HG03103 (cell line): Measurements from ENCODE around the gene ROBO3.

Experiments used
- ATAC-seq: cut with Tn5 transposase; IDR thresholded peaks from one replicate; pipeline ENCODE4 v1.9.1; 2021; ENCODE audit warnings: low read depth; ENCODE audit not compliant: unreplicated experiment

The ROBO3 gene, protein sequence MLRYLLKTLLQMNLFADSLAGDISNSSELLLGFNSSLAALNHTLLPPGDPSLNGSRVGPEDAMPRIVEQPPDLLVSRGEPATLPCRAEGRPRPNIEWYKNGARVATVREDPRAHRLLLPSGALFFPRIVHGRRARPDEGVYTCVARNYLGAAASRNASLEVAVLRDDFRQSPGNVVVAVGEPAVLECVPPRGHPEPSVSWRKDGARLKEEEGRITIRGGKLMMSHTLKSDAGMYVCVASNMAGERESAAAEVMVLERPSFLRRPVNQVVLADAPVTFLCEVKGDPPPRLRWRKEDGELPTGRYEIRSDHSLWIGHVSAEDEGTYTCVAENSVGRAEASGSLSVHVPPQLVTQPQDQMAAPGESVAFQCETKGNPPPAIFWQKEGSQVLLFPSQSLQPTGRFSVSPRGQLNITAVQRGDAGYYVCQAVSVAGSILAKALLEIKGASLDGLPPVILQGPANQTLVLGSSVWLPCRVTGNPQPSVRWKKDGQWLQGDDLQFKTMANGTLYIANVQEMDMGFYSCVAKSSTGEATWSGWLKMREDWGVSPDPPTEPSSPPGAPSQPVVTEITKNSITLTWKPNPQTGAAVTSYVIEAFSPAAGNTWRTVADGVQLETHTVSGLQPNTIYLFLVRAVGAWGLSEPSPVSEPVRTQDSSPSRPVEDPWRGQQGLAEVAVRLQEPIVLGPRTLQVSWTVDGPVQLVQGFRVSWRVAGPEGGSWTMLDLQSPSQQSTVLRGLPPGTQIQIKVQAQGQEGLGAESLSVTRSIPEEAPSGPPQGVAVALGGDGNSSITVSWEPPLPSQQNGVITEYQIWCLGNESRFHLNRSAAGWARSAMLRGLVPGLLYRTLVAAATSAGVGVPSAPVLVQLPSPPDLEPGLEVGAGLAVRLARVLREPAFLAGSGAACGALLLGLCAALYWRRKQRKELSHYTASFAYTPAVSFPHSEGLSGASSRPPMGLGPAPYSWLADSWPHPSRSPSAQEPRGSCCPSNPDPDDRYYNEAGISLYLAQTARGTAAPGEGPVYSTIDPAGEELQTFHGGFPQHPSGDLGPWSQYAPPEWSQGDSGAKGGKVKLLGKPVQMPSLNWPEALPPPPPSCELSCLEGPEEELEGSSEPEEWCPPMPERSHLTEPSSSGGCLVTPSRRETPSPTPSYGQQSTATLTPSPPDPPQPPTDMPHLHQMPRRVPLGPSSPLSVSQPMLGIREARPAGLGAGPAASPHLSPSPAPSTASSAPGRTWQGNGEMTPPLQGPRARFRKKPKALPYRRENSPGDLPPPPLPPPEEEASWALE (N-terminal part only)

DNA sequence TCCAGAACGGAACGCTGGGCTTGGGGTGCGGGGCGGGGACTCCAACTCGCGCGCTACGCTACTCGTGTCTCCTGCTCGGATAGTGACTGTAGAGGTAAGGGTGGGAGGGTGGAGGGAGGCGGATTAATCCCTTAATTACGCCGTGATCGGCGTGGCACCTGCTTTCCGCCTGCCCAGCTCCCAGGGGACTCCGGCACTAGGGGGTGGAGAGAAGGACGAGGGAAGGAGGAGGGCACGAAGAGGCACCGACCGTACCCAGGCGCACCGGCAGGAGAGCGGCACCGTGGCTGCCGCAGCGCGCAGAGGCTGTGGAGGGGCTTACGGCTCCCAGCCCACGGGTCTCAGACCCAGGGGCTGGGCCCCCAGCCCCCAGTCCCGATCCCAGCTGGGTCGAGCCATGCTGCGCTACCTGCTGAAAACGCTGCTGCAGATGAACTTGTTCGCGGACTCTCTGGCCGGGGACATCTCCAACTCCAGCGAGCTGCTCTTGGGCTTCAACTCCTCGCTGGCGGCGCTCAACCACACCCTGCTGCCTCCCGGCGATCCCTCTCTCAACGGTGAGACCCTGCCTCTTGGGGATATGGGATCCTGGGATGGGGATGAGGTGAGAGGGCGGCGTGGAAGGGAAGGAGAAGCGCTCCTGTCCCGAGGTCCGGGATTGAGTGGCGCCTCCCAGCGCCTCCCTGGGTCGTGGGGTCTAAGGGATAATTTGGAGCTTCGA, at the start of gene ROBO3:
Gene ROBO3 (plus strand): TSS at position 252 of the 721 bp plus-strand sequence. CDS start 146 bp downstream, at position 398.
- ATAC-seq, result no peak

DNA sequence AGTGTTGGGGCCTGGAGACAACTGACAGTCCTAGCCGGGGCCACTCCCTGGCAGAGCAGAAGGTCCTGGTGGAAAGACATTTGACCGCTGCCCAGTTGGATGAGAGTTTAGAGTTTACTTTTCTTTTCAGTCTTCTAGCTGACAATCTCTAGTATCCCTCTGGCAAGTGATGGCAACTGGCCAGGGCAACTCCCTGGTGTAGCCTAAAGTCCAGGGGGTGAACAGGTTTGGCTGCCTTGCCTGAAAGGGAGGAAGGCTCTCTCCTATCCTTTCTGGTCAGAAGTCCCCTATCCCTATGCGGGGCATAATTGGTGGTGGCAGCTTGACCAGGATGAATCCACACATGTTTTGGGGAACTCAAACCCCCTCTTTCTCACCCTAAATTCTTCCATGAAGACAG, 48.2 kb upstream of the ROBO3 start:
- no peak for ATAC-seq

DNA sequence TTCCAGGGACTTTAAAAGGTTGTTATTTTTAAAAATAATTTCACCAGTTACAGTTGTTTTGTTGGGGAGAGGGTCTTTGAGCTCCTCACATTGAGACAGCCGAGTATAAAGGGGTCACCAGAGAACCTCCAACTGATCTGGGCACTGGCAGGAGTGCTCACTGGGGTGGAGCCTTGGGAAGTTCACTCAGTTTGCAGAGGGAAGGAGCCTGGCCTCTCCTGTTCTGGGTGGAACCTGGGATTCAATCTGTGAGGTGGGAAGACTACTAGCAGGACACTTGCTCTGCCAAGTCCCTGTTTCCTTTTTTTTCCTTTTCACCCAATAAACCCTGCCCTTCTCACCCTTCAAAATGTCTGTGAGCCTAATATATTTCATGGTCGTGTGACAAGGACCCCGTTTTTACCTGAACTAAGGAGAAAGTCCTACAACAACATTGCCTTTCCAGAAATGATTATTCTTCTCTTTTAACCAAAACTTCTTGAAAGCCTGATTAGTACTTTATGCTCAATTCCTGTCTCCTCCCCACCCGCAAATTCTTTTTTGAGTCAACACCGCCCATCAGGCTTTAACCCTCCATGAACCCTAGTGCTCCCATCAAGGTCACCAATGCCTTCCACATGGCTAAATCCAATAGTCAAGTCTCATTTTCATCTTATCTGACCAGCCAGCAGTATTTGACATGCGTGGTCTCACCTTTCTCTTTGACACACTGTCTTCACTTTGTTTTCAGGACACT, 43.1 kb upstream of the ROBO3 start:
- no peak for ATAC-seq

DNA sequence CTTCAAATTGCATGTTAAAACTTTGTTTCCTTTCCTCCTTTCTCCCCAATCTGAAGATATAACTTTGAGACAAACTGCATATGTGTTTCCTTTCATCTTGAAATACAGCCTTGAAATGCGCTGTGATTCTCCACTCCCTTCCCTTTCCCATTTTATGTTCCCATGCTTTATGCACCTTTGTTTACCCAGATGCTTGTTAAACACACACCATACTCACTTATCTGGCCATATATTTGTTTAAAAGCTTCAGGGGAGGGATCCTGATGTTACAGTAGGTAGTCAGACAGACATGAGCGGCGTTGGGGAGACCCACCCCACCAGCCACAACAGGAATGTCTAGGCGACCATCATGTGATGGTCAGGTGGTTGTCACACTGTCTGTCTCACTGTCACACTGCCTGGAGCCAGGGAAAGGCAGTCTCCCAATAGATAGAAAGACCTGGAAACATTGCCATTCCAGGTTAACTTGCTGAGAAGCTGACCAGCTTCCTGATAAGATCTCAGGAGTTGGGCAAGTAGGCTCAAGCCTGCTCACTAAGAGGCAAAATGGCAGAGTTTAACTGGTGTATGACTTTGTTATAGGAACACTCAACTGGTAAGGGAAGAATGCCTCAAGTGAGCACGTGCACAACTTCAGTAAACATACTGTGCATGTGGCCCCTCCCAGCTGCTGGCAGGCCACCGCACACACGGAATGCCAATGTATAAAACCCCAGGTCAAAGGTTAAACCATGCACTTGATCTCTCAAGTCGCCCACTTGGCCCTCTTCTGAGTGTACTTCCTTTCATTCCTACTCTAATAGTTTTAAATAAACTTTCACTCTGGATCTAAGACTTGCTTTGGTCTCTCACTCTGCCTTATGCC, 41.5 kb upstream of the ROBO3 start:
- no peak for ATAC-seq

DNA sequence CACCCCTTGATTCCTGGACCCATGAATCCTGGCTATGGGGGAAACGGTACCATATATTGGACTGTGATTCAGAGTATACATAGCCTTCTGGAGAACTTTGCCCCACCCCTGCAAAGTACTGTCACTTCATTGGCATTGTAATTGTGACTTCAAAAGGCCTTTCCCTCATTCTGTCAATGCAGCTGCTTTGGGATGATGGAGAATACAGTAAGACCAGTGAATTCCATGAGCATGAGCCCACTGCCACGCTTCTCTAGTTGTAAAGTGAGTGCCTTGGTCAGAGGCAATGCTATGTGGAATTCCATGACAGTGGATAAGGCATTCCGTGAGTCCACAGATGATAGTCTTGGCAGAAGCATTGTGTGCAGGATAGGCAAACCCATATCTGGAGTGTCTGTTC, 39.4 kb upstream of the ROBO3 start:
- ATAC-seq, result no peak

DNA sequence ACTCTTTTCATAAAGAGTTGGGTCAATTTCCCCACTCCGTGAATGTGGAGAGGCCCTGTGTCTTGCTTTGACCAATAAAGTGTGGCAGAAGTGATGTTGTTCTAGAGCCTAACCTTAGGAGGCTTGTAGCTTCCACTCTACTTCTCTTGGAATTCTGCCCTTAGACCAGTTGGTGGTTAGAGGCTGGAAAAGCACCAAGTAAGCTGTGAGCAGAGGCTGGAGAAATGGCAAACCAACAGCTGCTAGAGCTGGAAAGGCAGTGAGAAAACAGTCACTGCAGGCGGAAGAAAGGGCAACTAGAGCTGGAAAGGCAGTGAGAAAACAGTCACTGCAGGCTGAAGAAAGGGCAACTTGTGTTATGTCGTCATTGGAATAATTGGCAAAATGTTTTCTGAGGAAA, 35.2 kb upstream of the ROBO3 start:
- no peak for ATAC-seq

DNA sequence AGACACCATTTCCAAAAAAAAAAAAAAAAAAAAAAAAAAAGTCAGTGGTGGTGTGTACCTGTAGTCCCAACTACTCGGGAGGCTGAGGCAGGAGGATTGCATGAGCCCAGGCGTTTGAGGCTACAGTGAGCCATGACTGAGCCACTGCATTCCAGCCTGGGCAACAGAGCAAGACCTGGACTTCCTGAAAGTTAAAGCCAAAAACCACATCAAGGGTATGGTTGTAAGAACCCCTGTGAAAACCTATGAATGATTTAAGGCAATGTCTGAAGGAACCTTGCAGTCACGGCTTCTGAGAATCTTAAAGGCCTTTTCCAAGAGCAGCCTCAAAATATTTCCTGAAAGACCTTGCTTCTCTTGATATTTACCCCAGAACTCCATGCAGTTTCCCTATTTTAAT, 34.5 kb upstream of the ROBO3 start:
- no peak for ATAC-seq

DNA sequence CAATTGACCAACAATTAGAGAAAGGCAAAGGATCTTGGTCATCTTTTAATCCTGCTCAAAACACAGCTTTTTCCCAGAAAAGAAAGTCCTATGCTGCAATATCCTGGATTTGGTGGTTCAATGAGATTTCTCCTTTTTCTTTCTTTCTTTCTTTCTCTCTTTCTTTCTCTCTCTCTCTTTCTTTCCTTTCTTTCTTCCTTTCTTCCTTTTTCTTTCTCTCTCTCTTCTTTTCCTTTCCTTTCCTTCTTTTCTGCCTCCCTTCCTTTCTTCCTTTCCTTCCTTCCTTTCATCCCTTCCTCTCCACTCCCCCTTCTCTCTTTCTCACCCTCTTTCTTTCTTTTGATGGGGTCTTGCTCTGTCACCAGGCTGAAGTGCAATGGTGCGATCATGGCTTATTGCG, 33.3 kb upstream of the ROBO3 start:
- ATAC-seq, result no peak

DNA sequence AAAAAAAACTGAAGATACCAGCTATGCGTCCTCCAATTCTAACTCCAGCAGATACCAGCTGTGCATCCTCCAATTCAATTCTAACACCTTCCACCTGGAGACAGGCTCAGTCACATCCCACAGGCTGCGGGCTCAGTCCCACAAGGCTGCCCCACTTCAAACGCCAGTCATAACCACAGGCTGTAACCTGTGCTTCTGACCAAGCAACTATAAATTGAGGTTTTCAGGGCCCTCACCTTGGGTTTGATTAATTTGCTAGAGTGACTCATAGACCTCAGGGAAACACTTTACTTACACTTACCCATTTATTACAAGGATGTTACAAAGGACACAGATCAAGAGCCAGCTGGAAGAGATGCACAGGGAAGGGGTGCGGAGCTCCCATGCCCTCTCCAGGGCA, 32.7 kb upstream of the ROBO3 start:
- no peak for ATAC-seq

DNA sequence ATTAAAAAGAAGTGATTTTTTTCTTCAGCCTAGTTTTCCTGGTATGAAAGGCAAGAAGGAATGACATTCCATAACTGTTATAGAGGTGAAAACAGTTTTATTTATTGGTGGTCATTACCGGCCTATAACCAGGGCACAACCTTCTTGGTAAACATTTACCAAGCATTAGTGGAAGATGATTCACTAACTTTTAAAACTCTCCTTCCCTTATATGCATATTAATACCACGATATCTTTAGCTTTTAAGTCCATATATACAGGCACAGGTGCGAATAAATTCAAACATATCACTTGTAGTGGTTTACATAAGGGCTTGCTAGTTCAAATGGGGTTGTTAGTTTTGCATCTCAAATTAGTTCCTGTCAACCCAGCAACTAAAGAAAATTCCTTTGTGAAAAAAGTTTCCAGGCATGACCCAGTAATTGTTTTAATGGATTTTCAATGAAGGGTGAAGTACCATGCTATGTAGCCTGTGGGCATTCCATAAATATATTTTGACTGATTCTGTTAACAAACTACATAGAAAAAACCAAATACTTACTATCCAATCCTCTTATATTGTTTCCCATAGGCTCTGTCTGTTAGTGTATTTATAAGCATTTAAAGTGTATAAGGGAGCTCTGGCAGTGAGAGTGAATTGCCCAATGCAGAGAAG, 30.6 kb upstream of the ROBO3 start:
- no peak for ATAC-seq

DNA sequence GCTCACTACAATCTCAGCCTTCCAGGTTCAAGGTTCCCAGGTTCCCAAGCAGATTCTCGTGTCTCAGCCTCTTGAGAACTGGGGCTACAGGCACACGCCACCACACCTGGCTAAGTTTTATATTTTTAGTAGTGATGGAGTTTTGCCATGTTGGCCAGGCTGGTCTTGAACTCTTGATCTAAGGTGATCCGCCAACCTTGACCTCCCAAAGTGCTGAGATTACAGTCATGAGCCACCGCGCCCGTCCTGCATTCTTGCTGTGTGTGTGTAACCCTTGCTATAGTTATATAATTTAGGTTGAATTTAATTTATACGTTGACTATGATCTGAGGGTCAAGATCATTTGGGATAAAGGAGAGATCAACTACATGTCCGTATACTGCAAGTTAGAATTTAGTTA, 29.3 kb upstream of the ROBO3 start:
- ATAC-seq, result no peak

DNA sequence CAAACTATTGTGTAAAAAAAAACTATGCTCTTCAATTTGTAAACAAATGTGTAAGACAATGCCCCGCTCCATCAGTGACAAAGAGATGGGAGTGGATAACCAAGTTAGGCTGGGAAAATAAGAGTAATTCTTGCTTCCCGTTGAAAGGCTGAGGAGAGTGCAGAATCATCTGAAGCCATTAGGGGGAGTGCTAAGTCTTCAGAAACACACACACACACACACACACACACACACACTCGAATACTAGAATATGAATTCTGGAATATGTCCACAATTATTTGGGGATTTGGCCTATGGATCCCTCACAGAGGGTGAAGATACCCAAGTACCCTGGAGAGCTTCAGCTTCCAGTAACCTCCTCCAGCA, 27.8 kb upstream of the ROBO3 start:
- peak; percentile 41 for ATAC-seq

DNA sequence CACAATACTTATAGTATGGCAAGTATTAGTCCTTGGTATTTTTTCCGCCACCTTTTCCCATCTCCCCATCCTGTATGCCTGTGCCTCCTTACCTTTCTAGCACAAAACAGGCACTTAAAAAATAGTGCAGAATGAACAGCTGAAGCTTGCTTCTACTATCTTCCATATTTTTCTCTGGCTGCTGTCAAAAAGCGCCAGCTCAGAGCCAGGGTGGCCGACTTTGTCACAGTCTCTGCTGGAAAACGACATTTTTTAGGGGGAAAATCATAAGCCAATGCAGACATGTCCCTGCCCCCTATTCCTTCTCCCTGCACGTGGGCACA, 26.5 kb upstream of the ROBO3 start:
- ATAC-seq, result no peak

DNA sequence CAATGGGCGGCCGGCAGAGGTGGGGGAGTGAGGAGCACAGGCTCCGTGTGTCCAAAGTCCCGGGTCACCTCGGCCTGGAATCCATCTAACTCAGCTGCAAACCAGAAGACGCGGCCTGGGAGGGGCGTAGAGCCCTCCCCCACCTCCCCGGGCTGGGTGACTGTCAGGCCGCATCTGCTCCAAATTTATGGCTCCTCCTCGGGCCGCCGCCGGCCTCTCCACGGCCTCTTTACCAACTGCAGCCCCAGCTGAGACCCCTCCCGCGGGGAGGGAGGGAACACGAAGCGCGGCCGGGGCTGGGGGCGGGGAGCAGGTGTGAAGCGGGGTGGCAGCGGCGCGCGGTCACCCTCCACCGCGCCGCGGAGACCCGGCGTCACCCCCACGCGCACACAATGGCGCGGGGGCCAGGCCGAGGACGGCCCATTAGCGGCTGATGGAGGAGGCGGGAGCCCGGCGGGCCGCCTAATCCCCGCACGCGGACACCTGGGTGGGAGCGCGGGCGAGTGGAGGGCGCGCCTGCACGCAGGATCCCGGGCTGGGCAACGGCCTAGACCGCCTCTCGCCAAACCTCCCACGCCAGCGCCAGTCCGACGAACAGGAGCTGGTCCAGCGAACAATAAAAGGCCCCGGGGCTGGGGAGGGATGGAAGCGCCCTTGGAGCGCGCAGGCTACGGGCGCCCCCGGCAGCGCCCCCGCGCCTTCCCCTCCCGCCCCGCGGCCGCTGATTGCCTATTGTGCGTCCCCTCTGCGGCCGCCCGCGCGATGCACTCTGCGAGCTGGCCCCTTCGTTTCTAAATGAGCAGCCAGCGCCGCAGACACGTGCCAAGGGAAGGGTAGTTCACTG, 25.9 kb upstream of the ROBO3 start:
- no peak for ATAC-seq

DNA sequence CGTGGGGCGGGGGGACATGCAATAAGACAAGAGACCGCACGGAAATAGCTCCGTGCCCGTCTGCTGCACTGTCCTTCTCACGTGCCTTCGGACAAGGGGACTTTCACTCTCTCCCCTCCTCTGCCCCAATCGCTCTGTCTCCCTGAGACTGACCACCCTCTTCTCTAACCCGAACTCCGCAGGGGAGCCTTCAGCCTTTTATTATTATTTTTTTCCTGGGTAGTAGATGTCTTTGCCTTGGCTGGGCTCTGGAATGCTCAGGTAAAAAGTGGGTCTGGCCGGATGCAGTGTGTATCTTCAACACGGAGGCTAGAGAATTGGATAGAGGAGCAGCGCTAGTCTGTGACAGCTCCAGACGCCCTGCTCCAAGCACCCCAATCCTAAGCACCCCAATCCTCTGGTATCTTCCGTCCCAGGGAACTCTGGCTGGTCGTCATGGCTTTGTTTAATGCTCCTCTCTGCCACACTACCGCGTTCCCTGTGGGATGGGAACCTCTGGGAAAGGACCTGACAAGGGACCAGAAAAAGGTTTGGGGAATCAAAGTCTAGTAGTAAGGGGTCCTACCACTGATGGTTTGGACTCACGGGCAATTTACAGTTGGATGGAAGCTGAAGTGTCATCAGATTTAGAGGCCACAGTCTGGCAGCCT, 25.1 kb upstream of the ROBO3 start:
- ATAC-seq, result no peak

DNA sequence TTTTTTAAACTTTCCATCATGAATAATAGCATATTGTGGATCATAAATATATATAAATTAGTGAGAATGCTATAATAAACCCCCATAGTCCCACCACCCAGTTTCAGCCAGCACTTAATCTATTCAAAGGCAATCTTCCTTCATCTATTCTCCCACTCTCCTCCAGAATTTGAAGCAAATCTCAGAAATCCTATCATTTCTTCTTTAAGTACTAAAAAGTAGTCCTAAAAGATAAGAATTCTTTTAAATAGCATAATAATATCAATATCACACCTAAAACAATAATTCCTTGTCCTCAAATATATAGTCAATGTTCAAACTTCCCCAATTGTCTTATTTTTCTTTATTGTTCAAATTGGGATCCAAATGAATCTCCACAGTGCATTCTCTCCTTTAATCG, 24.6 kb upstream of the ROBO3 start:
- ATAC-seq, result no peak

DNA sequence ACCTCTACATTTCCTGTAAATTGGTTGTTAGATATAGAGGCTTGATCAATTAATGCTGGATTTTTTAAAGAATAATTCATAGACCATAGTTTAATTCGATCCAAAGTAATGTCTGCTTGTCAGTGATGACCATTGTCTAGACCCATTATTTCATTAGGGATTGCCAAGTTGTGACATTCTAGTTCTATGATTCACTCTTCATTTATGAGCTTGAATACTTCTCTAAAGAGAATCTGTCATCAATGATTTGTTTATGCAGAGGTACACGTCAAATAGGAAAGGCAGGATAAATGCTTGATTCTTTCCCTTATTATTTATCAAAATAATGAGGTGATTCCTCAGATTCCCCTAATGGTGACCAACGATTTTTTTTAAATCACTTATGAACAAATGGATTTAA, 24.0 kb upstream of the ROBO3 start:
- no peak for ATAC-seq
